Left ventricle myocardium inferior (tissue), 1 donor: ENCODE data around the gene ENTR1. TPM values are rescaled to one million over a fixed set of nuclear protein-coding genes. Genes with fewer than 3 reads are reported as not detected.
A peak's percentile ranks its signal among the peaks of the same experiment; 100 is the strongest.

Experiments used
- DNase-seq: peaks from one replicate; pipeline ENCODE4 v3.0.0-alpha.2; 2020
- H3K27ac ChIP-seq: fragments of 200-600 bp; replicated peaks from 2 replicates; pipeline ENCODE4 v1.8.0; 2021
- H3K27me3 ChIP-seq: fragments of 200-600 bp; 2 replicates; pipeline ENCODE4 v1.8.0; 2021; ENCODE audit warnings: low read depth
- H3K36me3 ChIP-seq: fragments of 200-600 bp; 2 replicates; pipeline ENCODE4 v1.8.0; 2021
- H3K4me1 ChIP-seq: fragments of 200-600 bp; 2 replicates; pipeline ENCODE4 v1.8.0; 2021
- H3K4me3 ChIP-seq: fragments of 200-600 bp; 2 replicates; pipeline ENCODE4 v1.8.0; 2021; ENCODE audit warnings: mild to moderate bottlenecking, moderate library complexity
- H3K9me3 ChIP-seq: fragments of 200-600 bp; replicated peaks from 2 replicates; pipeline ENCODE4 v1.8.0; 2021
- intact Hi-C: fragments of 100-400 bp; cut with micrococcal nuclease; formaldehyde crosslinking; loops from one replicate; pipeline ENCODE4 v1.11.0; 2022
- total RNA-seq: library from RNA; stranded (reverse); fragmentation: NEBNext Ultra II Directional; extraction: Animal tissue kit (Norgen Biotek cat#: 25700); gene quantifications from one replicate; pipeline ENCODE4 v1.2.1, GENCODE V29; 2021
- TF ChIP-seq, protein P1 (sequence below): fragments of 200-600 bp; IDR thresholded peaks from 2 replicates; pipeline ENCODE4 v1.8.0; 2021; ENCODE audit warnings: antibody characterized with exemption, mild to moderate bottlenecking, borderline replicate concordance
- donor health status: DM: no; HTN: yes; CAD: no; lungs with severe emphysema.

The ENTR1 gene
- total RNA-seq, 1 donor from 2014 or later: 20.1 TPM

DNA sequence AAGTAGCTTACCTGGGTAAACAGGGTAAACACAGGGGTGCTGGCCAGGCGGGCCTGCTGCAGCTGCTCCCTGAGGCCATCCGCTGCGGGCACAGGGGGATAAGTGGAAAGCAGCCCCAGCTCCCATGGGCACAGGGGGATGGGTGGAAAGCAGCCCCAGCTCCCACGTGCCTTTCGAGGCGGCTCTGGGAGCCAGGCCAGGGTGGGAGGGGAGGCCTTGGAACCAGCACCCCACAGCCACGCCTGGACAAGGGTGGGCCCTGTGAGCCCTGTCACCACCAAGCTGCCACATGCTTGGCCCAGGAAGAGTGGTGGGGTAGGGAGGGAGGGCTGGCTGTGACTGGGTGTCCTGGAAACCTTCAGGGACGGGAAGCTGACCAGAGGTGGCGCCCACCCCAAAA lies 29.1 kb downstream of the ENTR1 start:
- DNase-seq: peak; percentile 73
- intact Hi-C loops: no loop called here
- peaks cover 64% of the 10 kb centered on the region for H3K36me3 ChIP-seq

DNA sequence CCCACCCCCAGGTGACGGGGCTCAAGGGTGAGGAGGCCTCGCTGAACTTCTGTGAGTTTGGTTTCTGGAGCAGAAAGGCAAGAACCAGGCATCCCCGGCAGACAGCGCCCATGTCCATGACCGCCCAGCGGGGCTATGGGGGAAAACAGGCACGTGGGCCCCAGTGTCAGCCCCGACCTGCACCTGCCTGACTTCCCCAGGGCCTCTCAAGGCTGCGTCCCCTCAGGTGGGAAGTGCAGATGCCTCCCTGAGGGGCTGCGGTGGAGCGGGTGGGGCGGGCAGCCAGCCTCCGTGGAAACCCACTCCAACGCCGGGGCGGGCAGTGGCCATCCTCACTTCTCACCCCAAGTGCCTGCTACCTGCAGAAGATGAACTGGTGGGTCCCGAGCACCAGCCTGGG lies 30.0 kb downstream of the ENTR1 start:
- H3K27me3 ChIP-seq: no peaks in the 10 kb centered on the region
- H3K4me3 ChIP-seq: no peak overlapping the region
- TF ChIP-seq, protein P1, sequence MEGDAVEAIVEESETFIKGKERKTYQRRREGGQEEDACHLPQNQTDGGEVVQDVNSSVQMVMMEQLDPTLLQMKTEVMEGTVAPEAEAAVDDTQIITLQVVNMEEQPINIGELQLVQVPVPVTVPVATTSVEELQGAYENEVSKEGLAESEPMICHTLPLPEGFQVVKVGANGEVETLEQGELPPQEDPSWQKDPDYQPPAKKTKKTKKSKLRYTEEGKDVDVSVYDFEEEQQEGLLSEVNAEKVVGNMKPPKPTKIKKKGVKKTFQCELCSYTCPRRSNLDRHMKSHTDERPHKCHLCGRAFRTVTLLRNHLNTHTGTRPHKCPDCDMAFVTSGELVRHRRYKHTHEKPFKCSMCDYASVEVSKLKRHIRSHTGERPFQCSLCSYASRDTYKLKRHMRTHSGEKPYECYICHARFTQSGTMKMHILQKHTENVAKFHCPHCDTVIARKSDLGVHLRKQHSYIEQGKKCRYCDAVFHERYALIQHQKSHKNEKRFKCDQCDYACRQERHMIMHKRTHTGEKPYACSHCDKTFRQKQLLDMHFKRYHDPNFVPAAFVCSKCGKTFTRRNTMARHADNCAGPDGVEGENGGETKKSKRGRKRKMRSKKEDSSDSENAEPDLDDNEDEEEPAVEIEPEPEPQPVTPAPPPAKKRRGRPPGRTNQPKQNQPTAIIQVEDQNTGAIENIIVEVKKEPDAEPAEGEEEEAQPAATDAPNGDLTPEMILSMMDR: no peak
- H3K4me1 ChIP-seq: peaks cover 27% of the 10 kb centered on the region
- no peaks in the 10 kb centered on the region for H3K9me3 ChIP-seq
- DNase-seq: no peak
- H3K36me3 ChIP-seq: peaks cover 55% of the 10 kb centered on the region
- H3K27ac ChIP-seq: no peak overlapping the region
- intact Hi-C loops: no loop called here

More for the DNA sequence above, 29.1 kb downstream of the ENTR1 start:
- TF ChIP-seq, protein P1: no peak
- Histone ChIP-seq H3K4me3 (no peak overlapping the region), H3K4me1 (peaks cover 27% of the 10 kb centered on the region), H3K27ac (no peak overlapping the region), H3K9me3 (no peaks in the 10 kb centered on the region), H3K27me3 (no peaks in the 10 kb centered on the region)

DNA sequence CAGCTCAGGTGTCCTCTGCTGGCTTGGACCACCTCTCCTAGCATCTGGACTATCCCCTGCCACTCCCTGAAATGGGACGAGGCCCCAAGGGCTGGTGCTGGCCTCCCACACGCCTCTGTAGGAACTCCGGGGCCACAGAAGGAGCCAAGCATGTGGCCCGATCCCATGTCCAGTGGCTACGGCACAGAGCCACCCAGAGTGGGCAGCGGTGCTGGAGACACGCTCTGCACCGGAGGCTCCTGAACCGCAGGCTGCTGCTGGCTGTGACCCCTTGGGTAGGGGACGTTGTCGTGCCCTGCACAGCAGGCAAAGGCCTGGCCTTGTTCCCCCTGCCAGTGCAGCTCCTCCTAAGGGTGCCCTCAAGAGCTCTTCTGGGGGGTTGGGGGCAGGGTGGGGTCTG lies 30.5 kb downstream of the ENTR1 start:
- H3K4me1 ChIP-seq: peaks cover 27% of the 10 kb centered on the region
- peaks cover 50% of the 10 kb centered on the region for H3K36me3 ChIP-seq
- DNase-seq: no peak
- no peaks in the 10 kb centered on the region for H3K27me3 ChIP-seq
- no peak overlapping the region for H3K27ac ChIP-seq
- TF ChIP-seq, protein P1: no peak
- intact Hi-C loops: no loop called here
- no peak overlapping the region for H3K4me3 ChIP-seq
- no peaks in the 10 kb centered on the region for H3K9me3 ChIP-seq

DNA sequence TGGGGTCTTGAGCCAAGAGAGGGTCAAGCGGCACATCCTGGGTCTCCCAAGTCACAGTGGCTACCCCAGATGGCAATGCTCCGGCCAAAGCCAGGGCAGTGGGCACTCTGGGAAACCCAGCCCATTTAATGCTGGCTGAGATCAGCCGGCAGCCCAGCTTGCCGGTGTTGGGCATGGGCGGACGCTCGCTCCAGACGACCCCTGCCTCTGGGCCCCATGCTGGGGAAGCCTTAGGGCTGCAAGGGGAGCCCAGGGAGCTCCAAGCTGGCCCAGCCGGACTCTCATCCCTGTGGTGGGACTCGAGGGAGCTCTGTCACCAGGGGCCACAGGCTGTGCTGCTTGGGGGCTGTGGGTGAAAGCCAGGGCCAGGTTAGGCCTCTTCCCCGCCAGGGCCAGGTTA lies 31.0 kb downstream of the ENTR1 start:
- DNase-seq: no peak
- peaks cover 45% of the 10 kb centered on the region for H3K36me3 ChIP-seq
- no peaks in the 10 kb centered on the region for H3K9me3 ChIP-seq
- intact Hi-C loops: no loop called here
- no peak overlapping the region for H3K4me3 ChIP-seq
- H3K4me1 ChIP-seq: peaks cover 27% of the 10 kb centered on the region
- TF ChIP-seq, protein P1: no peak
- no peak overlapping the region for H3K27ac ChIP-seq
- no peaks in the 10 kb centered on the region for H3K27me3 ChIP-seq

DNA sequence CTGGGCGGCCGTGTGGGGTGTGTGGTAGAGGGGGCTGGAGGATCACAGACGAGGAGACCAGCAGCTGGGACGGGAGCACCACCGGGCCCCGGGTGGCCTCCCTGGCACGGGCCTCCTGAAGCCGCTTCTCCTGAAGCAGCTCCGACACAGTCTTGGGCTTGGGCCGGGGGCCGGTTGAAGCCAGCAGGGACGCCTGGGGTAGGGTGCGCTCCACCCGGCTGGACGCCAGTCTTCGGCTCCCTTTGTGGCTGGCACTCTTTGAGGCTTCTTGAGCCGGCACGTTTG lies 31.5 kb downstream of the ENTR1 start:
- intact Hi-C loops: no loop called here
- H3K36me3 ChIP-seq: peaks cover 41% of the 10 kb centered on the region
- H3K27me3 ChIP-seq: no peaks in the 10 kb centered on the region
- no peak overlapping the region for H3K4me3 ChIP-seq
- H3K4me1 ChIP-seq: peaks cover 27% of the 10 kb centered on the region
- DNase-seq: no peak
- no peaks in the 10 kb centered on the region for H3K9me3 ChIP-seq
- TF ChIP-seq, protein P1: no peak
- H3K27ac ChIP-seq: no peak overlapping the region
